Upper lobe of right lung (tissue), 1 donor: Measurements from ENCODE around the gene HOXA10. TPM values are rescaled to one million over a fixed set of nuclear protein-coding genes. Genes with fewer than 3 reads are reported as not detected.

Experiments
- ATAC-seq: fragments of 200-7000 bp; cut with Tn5 transposase; one replicate; pipeline ENCODE4 v1.9.1; 2020; ENCODE audit warnings: mild to moderate bottlenecking, moderate library complexity
- DNase-seq: peaks from one replicate; pipeline ENCODE4 v3.0.0-alpha.2; 2020
- H3K27ac ChIP-seq: fragments of 200-600 bp; one replicate; pipeline ENCODE4 v1.8.0; 2022
- H3K27me3 ChIP-seq: fragments of 200-600 bp; one replicate; pipeline ENCODE4 v1.8.0; 2022; ENCODE audit warnings: mild to moderate bottlenecking
- H3K36me3 ChIP-seq: fragments of 200-600 bp; one replicate; pipeline ENCODE4 v1.8.0; 2022
- H3K4me1 ChIP-seq: fragments of 200-600 bp; one replicate; pipeline ENCODE4 v1.8.0; 2022
- H3K4me3 ChIP-seq: fragments of 200-600 bp; one replicate; pipeline ENCODE4 v1.8.0; 2022; ENCODE audit warnings: mild to moderate bottlenecking
- H3K9me3 ChIP-seq: fragments of 200-600 bp; one replicate; pipeline ENCODE4 v1.8.0; 2022
- CTCF ChIP-seq: fragments of 200-600 bp; IDR thresholded peaks from one replicate; pipeline ENCODE4 v1.8.0; 2022; ENCODE audit warnings: antibody characterized with exemption
- intact Hi-C: fragments of 100-400 bp; cut with DNase I; formaldehyde crosslinking; loops from one replicate; pipeline ENCODE4 v1.11.0; 2022
- total RNA-seq: library from RNA; stranded (reverse); fragmentation: NEBNext Ultra II Directional; extraction: Animal tissue kit (Norgen Biotek cat#: 25700); gene quantifications from one replicate; pipeline ENCODE4 v1.2.1, GENCODE V29; 2021
- donor health status: DM: no; HTN: yes; CAD: no; lungs with severe emphysema.

The HOXA10 gene
- total RNA-seq, 1 donor from 2014 or later, result 0.38 TPM

DNA sequence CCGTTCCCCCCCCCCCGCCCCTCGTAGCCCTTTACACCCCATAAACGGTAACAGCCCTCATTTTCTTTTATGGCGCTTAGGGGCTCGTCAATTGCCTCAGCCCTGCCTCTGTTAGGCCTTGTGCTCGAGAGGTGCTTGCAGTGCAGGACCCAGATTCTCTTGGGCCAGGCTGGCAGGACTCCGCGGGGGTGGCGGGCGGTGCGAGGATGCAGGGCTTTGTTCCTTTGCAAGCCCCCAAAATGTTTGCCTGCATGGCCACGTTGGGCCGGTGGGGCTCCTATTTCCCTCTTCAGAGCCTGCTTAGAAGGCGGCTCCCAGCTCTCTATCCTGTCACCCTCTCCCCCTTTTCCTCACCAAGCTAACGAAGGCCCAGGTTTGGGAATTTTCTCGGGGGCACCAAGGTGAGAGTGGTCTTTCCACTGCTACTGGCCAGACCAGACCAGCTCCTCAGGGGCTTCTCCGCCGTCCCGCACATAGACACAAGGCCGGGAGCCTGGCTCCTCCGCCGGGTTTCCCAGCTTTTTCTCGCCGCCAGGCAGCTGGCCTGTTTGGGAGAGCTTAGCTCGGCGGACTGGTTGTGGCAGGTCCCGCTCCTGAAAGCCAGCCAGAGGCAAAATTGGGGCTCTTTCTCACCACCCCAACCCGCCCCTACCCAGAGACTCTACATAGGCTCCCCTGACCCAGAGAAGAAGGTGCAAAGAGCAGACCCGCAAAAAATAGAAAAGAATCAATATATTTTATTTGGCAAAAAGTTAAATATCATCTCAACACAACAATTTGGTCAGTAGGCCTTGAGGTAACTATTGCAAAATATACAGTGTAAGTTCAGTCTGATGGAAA lies 12.2 kb downstream of the HOXA10 start:
- peak; percentile 59 for DNase-seq
- Histone ChIP-seq H3K36me3 (no peaks in the 10 kb centered on the region), H3K27ac (no peak overlapping the region), H3K4me1 (peaks cover 29% of the 10 kb centered on the region), H3K27me3 (peaks cover 93% of the 10 kb centered on the region), H3K9me3 (no peaks in the 10 kb centered on the region), H3K4me3 (no peak overlapping the region)
- ATAC-seq, result no peak
- TF ChIP-seq CTCF, result no peak
- intact Hi-C loops, result loop anchor here (10.0 kb wide), 2 partner anchors 1267 to 1297 kb away; no protein-coding TSS in a partner anchor

DNA sequence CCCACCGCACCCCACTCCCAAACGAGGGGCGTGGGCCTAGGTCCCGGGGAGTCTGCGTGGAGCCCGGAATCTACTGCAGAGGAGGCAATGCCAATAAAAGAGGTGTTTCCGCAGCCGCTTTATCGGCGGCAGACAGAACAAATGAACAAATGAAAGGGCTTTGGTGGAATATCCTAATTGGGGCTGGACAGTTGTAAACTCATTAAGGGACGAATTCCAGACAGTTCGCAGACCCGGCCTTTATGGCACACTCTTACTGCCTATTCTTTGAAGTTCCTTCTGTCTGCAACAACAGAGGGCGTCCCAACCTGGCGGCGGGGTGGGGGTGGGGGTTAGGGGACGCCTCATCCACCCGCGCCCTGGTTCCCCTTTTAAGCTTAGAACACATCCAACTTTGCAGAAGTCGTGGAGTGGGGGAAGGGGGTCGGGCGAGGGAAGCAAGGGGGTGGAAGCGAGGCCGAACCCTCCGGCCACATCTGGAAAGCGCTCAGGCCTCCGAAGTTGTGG lies 12.9 kb downstream of the HOXA10 start:
- peak overlapping the region; percentile 62 for H3K4me3 ChIP-seq
- peaks cover 27% of the 10 kb centered on the region for H3K4me1 ChIP-seq
- H3K27ac ChIP-seq, result no peak overlapping the region
- H3K36me3 ChIP-seq, result no peaks in the 10 kb centered on the region
- intact Hi-C loops, result loop anchor here (10.0 kb wide), 2 partner anchors 1266 to 1296 kb away; no protein-coding TSS in a partner anchor
- peak; percentile 50 for ATAC-seq
- H3K27me3 ChIP-seq, result peaks cover 91% of the 10 kb centered on the region
- TF ChIP-seq CTCF, result no peak
- DNase-seq, result peak; percentile 68
- no peaks in the 10 kb centered on the region for H3K9me3 ChIP-seq

- Histone ChIP-seq H3K36me3 (no peaks in the 10 kb centered on the region), H3K4me1 (peaks cover 24% of the 10 kb centered on the region), H3K9me3 (no peaks in the 10 kb centered on the region), H3K27me3 (peaks cover 90% of the 10 kb centered on the region), H3K4me3 (peak overlapping the region; percentile 62), H3K27ac (peak overlapping the region; percentile 44)
- peak; percentile 93 for ATAC-seq
- peak; percentile 99 for TF ChIP-seq CTCF
- intact Hi-C loops, result loop anchor here (10.0 kb wide), 2 partner anchors 1266 to 1296 kb away; no protein-coding TSS in a partner anchor
- peak; percentile 92 for DNase-seq
Measured at GRCh38 chr7:27160546-27161213, 13.4 kb downstream of the HOXA10 start.

DNA sequence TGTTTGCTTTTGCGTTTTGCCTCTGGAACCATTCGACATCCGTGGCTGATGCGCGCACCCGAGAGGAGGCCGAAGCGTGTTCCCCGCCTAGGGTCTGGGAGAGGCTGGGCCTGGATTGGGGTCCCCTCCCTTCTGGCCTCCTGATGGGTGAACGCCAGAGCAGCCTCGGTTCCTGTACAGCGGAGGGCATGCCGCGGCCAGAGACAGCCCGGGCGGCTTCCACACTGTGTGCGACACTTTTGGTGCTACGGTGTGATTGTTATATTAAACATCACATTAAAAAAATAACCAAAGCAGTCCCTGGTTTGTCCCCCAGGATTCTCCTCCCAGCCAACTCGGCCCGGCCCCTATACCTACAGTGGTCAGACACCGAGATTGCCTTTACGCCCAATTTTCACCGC lies 14.0 kb downstream of the HOXA10 start:
- peak; percentile 63 for DNase-seq
- TF ChIP-seq CTCF, result no peak
- Histone ChIP-seq H3K9me3 (no peaks in the 10 kb centered on the region), H3K4me1 (peaks cover 27% of the 10 kb centered on the region), H3K4me3 (peak overlapping the region; percentile 62), H3K27ac (no peak overlapping the region), H3K27me3 (peaks cover 90% of the 10 kb centered on the region), H3K36me3 (no peaks in the 10 kb centered on the region)
- ATAC-seq, result no peak
- intact Hi-C loops, result loop anchor here (10.0 kb wide), 2 partner anchors 1265 to 1295 kb away; no protein-coding TSS in a partner anchor

DNA sequence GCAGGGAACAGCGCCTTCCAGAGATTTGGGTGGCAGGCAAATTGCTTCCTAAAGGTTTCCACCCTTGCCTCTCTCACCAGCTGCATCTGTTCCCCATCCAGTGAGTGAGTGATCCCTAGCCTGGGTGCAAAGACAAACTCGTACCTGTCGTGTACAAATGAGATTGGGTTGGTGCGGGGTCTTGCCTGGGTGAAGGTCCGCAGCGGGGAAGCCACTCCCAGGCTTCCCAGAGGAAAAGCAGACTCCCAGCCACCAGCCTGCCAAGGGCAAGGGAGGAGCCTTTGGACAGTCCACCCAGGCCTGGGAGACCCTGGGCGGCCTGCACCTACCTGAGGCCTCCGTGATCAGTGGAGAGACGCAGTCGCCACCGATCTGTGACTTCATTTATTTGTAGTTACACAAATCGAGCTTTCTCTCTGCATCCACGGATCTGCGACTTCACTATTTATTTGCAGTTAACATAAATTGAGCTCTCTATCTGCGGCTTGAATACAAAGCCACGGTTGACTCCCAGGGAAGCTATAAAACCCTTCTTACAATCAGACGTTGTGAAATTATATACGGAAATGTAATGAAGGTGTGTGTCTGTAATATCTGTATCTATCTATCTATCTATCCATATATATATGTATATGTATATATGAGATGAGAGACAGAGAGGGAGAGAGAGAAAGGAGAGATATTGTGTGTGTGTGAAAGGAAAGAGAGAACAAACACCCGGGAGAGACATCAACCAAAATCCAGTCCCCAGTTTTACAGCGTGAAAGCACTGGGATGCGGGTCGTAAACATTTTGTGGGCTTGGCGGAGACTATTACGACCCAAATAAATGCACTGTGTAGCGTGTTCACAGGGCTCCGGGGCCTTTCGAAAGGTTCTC lies 14.6 kb downstream of the HOXA10 start:
- Histone ChIP-seq H3K9me3 (no peaks in the 10 kb centered on the region), H3K4me3 (no peak overlapping the region), H3K27me3 (peaks cover 90% of the 10 kb centered on the region), H3K36me3 (no peaks in the 10 kb centered on the region), H3K4me1 (peaks cover 28% of the 10 kb centered on the region), H3K27ac (no peak overlapping the region)
- no peak for DNase-seq
- intact Hi-C loops, result loop anchor here (5.0 to 10.0 kb wide), 3 partner anchors 787 to 1295 kb away; no protein-coding TSS in a partner anchor
- no peak for ATAC-seq
- no peak for TF ChIP-seq CTCF
